GM12874 (cell line): ENCODE measurements around the gene TMEM51.

ENCODE experiments used
- TF ChIP-seq, protein P1 (sequence below): IDR thresholded peaks from 2 replicates; pipeline ENCODE4 v1.5.1; 2011; ENCODE audit warnings: low read depth, mild to moderate bottlenecking, control low read depth, low read length, moderate library complexity; ENCODE audit not compliant: insufficient read depth

The TMEM51 gene

DNA sequence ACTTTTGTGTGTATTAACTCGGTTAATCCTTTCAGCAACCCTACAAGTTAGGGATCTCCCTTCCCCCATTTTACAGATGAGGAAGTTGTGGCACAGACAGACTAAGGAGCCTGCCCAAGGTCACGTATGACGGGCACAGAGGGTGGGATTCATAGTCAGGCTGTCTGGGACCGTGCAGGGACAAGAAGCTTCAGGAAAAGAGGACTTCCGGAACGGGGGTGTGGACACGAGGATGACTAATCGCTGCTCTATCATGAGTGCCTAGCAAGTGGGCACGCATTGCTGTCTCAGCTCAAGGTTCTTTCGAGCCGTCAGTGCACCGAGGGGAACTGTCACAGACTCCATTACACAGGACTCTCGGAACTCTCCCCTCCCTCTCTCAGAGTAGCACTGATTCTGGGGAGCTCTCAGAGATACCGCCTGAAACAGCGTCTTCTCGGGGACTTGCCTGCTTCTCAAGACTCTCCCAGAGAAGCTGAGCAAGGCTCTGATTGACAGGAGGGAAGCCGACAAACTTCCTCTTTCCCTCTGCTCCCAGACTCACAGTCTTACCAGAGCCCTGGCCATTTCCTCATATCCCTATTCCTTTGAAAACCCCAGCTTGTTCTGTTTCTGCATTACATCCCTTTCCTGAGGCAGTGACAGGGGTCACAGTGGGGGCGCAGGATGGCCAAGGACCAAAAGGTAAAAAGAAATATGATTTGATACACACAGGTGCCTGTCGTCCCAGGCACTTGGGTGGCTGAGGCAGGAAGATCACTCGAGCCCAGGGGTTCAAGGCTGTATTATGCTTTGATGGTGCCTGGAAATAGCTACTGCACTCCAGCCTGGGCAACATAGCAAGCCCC, 107.8 kb downstream of the TMEM51 start:
- TF ChIP-seq, protein P1, sequence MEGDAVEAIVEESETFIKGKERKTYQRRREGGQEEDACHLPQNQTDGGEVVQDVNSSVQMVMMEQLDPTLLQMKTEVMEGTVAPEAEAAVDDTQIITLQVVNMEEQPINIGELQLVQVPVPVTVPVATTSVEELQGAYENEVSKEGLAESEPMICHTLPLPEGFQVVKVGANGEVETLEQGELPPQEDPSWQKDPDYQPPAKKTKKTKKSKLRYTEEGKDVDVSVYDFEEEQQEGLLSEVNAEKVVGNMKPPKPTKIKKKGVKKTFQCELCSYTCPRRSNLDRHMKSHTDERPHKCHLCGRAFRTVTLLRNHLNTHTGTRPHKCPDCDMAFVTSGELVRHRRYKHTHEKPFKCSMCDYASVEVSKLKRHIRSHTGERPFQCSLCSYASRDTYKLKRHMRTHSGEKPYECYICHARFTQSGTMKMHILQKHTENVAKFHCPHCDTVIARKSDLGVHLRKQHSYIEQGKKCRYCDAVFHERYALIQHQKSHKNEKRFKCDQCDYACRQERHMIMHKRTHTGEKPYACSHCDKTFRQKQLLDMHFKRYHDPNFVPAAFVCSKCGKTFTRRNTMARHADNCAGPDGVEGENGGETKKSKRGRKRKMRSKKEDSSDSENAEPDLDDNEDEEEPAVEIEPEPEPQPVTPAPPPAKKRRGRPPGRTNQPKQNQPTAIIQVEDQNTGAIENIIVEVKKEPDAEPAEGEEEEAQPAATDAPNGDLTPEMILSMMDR: no peak

DNA sequence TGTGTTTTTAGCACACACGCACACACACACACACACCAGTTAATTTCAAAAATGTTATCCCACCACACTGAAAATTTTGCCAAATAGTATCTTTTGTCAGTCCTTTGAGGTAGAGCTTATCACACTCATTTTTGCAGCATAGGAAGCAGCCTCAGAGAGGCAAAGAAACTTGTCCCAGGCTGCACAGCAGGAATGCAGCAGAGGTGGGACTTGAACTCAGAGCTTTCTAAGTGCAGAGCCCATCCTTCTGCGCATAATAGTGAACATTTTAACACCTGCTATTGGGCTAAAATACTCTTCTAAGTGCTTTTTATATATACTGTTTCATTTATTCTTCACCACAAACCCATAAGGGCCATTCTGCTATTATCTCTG, 108.4 kb downstream of the TMEM51 start:
- TF ChIP-seq, protein P1: no peak

DNA sequence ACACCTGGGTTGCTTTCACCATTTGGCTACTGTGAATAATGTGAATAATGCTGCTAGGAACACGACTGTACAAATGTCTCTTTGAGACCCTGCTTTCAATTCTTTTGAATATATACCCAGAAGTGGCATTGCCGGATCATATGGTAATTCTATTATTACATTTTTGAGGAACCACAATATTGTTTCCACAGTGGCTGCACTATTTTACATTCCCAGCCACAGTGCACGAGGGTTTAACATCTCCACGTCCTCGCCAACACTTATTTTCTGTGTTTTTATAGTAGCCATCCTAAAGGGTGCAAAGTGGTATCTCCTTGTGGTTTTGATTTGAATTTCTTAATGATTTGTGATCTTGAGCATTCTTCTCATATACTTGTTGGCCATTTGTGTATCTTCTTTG, 109.2 kb downstream of the TMEM51 start:
- TF ChIP-seq, protein P1: no peak

DNA sequence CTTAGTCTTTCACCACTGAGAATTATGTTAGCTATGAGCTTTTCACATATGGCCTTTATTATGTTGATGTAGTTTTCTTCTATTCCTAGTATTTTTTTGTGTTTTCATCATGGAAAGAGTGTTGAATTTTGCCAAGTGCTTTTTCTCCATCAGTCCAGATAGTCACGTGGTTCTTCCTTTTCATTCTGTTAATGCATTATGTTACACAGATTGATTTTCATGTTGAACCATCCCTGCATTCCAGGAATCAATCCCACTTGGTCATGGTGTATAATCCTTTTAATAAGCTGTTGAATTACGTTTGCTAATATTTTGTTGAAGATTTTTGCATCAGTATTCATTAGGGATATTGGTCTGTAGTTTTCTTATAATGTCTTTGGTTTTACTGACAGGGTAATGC, 111.2 kb downstream of the TMEM51 start:
- TF ChIP-seq, protein P1: no peak
